WTC11 (cell line): ENCODE results near the gene RCBTB2.

ENCODE experiments used
- JUN ChIP-seq: sonication (generic); formaldehyde crosslinking; IDR thresholded peaks from 2 replicates; pipeline ENCODE4 v1.8.0; 2023; ENCODE audit warnings: mild to moderate bottlenecking, missing genetic modification reagents
- TF ChIP-seq, protein P1 (sequence below): fragments of 200-600 bp; IDR thresholded peaks from 2 replicates; pipeline ENCODE4 v1.8.0; 2022; ENCODE audit warnings: antibody characterized with exemption
- TF ChIP-seq, protein P2 (sequence below): sonication (generic); formaldehyde crosslinking; IDR thresholded peaks from 2 replicates; pipeline ENCODE4 v1.8.1; 2022; ENCODE audit warnings: low read depth, missing genetic modification reagents, borderline replicate concordance
- TF ChIP-seq, protein P3 (sequence below): fragments of 250-450 bp; sonication (Bioruptor Pico); IDR thresholded peaks from 2 replicates; pipeline ENCODE4 v2.1.2; 2022; ENCODE audit warnings: mild to moderate bottlenecking, moderate library complexity
- TF ChIP-seq, protein P4 (sequence below): sonication (generic); formaldehyde crosslinking; conservative IDR thresholded peaks from 2 replicates; pipeline ENCODE4 v1.8.1; 2023; ENCODE audit warnings: mild to moderate bottlenecking, low read depth, missing genetic modification reagents, moderate library complexity
- TF ChIP-seq, protein P5 (sequence below): sonication (generic); formaldehyde crosslinking; IDR thresholded peaks from 2 replicates; pipeline ENCODE4 v1.8.0; 2022; ENCODE audit warnings: mild to moderate bottlenecking, missing genetic modification reagents

DNA sequence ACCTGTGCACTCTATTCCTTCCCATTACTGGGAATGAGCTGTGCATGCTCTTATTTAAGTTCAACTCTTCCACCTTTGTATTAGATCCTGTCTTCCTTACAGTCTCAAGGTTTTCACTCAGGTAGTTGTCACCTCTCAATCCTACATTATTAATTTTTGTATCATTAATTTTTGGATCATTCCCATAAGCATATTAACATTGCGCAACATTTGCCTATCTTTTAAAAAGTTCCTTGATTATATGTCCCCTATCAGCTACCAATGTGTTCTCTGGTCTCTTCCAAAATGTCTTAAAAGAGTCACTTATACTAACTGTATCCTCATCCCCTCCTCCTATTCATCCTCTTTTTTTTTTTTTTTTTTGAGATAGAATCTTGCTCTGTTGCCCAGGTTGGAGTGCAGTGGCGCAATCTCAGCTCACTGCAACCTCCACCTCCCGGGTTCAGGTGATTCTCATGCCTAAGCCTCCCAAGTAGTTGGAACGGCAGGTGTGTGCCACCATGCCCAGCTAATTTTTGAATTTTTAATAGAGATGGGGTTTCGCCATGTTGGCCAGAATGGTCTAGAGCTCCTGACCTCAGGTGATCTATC lies 2.1 kb upstream of the RCBTB2 start:
- TF ChIP-seq, protein P1, sequence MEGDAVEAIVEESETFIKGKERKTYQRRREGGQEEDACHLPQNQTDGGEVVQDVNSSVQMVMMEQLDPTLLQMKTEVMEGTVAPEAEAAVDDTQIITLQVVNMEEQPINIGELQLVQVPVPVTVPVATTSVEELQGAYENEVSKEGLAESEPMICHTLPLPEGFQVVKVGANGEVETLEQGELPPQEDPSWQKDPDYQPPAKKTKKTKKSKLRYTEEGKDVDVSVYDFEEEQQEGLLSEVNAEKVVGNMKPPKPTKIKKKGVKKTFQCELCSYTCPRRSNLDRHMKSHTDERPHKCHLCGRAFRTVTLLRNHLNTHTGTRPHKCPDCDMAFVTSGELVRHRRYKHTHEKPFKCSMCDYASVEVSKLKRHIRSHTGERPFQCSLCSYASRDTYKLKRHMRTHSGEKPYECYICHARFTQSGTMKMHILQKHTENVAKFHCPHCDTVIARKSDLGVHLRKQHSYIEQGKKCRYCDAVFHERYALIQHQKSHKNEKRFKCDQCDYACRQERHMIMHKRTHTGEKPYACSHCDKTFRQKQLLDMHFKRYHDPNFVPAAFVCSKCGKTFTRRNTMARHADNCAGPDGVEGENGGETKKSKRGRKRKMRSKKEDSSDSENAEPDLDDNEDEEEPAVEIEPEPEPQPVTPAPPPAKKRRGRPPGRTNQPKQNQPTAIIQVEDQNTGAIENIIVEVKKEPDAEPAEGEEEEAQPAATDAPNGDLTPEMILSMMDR, result no peak
- TF ChIP-seq, protein P2, sequence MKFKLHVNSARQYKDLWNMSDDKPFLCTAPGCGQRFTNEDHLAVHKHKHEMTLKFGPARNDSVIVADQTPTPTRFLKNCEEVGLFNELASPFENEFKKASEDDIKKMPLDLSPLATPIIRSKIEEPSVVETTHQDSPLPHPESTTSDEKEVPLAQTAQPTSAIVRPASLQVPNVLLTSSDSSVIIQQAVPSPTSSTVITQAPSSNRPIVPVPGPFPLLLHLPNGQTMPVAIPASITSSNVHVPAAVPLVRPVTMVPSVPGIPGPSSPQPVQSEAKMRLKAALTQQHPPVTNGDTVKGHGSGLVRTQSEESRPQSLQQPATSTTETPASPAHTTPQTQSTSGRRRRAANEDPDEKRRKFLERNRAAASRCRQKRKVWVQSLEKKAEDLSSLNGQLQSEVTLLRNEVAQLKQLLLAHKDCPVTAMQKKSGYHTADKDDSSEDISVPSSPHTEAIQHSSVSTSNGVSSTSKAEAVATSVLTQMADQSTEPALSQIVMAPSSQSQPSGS (CRISPR knock-in tag), result no peak
- TF ChIP-seq, protein P3, sequence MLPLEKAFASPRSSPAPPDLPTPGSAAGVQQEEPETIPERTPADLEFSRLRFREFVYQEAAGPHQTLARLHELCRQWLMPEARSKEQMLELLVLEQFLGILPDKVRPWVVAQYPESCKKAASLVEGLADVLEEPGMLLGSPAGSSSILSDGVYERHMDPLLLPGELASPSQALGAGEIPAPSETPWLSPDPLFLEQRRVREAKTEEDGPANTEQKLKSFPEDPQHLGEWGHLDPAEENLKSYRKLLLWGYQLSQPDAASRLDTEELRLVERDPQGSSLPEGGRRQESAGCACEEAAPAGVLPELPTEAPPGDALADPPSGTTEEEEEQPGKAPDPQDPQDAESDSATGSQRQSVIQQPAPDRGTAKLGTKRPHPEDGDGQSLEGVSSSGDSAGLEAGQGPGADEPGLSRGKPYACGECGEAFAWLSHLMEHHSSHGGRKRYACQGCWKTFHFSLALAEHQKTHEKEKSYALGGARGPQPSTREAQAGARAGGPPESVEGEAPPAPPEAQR (CRISPR knock-in tag), result no peak
- no peak for TF ChIP-seq JUN (CRISPR knock-in tag)
- TF ChIP-seq, protein P4, sequence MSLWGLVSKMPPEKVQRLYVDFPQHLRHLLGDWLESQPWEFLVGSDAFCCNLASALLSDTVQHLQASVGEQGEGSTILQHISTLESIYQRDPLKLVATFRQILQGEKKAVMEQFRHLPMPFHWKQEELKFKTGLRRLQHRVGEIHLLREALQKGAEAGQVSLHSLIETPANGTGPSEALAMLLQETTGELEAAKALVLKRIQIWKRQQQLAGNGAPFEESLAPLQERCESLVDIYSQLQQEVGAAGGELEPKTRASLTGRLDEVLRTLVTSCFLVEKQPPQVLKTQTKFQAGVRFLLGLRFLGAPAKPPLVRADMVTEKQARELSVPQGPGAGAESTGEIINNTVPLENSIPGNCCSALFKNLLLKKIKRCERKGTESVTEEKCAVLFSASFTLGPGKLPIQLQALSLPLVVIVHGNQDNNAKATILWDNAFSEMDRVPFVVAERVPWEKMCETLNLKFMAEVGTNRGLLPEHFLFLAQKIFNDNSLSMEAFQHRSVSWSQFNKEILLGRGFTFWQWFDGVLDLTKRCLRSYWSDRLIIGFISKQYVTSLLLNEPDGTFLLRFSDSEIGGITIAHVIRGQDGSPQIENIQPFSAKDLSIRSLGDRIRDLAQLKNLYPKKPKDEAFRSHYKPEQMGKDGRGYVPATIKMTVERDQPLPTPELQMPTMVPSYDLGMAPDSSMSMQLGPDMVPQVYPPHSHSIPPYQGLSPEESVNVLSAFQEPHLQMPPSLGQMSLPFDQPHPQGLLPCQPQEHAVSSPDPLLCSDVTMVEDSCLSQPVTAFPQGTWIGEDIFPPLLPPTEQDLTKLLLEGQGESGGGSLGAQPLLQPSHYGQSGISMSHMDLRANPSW (CRISPR knock-in tag), result no peak
- TF ChIP-seq, protein P5, sequence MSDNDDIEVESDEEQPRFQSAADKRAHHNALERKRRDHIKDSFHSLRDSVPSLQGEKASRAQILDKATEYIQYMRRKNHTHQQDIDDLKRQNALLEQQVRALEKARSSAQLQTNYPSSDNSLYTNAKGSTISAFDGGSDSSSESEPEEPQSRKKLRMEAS, result no peak
